CD8-positive, alpha-beta memory T cell (primary cell): ENCODE measurements around the gene CSF3. TPM values are rescaled to one million over a fixed set of nuclear protein-coding genes. Genes with fewer than 3 reads are reported as not detected.

Experiments used
- CTCF ChIA-PET: fragments of 350-600 bp; sonication (Branson Sonifier 250); formaldehyde crosslinking; loops from one replicate; lab custom pipeline; 2021; ENCODE audit warnings: antibody characterized with exemption; lab: Charles Lee
- POLR2A ChIA-PET: fragments of 350-600 bp; sonication (Branson Sonifier 250); formaldehyde crosslinking; loops from one replicate; lab custom pipeline; 2021; ENCODE audit warnings: antibody characterized with exemption; lab: Charles Lee
- DNase-seq, 5 donors: peaks; one replicate each; pipeline versions ENCODE4 v3.0.0 to v3.0.0-alpha.2; 2020 to 2022; ENCODE audit warnings: mixed read lengths in 1 of 5
- H3K27ac ChIP-seq: one replicate; pipeline ENCODE4 v1.7.0; 2013; ENCODE audit warnings: low read depth, mild to moderate bottlenecking, low read length, moderate library complexity
- H3K27me3 ChIP-seq: 2 replicates; pipeline ENCODE4 v1.7.0; 2013; ENCODE audit warnings: low read length, mild to moderate bottlenecking; ENCODE audit not compliant: insufficient read depth, poor library complexity, severe bottlenecking
- H3K36me3 ChIP-seq: 2 replicates; pipeline ENCODE4 v1.7.0; 2013; ENCODE audit warnings: mild to moderate bottlenecking, low read length, moderate library complexity; ENCODE audit not compliant: insufficient read depth
- H3K4me1 ChIP-seq: 2 replicates; pipeline ENCODE4 v1.7.0; 2013; ENCODE audit warnings: mild to moderate bottlenecking, low read length, moderate library complexity; ENCODE audit not compliant: insufficient read depth
- H3K4me3 ChIP-seq: 2 replicates; pipeline ENCODE4 v1.7.0; 2013; ENCODE audit warnings: mild to moderate bottlenecking, low read length
- H3K9me3 ChIP-seq: 2 replicates; pipeline ENCODE4 v1.7.0; 2013; ENCODE audit warnings: mild to moderate bottlenecking, low read length
- H3K27ac Mint-ChIP-seq, 8 donors: one replicate each; pipeline ENCODE4 v1.8.0; 2020 to 2021; ENCODE audit warnings: mixed read lengths in 8 of 8, mild to moderate bottlenecking in 6 of 8, inconsistent platforms in 3 of 8, moderate library complexity in 3 of 8
- H3K27me3 Mint-ChIP-seq, 2 donors: one replicate each; pipeline ENCODE4 v1.8.0; 2020 to 2021; ENCODE audit warnings: mixed read lengths in 2 of 2, mild to moderate bottlenecking in 1 of 2, moderate library complexity in 1 of 2
- H3K36me3 Mint-ChIP-seq, 3 donors: one replicate each; pipeline ENCODE4 v1.8.0; 2020 to 2021; ENCODE audit warnings: mixed read lengths in 3 of 3, inconsistent platforms in 1 of 3, mild to moderate bottlenecking in 1 of 3
- H3K4me1 Mint-ChIP-seq, 3 donors: one replicate each; pipeline ENCODE4 v1.8.0; 2020 to 2021; ENCODE audit warnings: mixed read lengths in 3 of 3, inconsistent platforms in 1 of 3, mild to moderate bottlenecking in 1 of 3
- H3K4me3 Mint-ChIP-seq, 7 donors: one replicate each; pipeline ENCODE4 v1.8.0; 2020 to 2021; ENCODE audit warnings: mixed read lengths in 7 of 7, mild to moderate bottlenecking in 6 of 7, moderate library complexity in 4 of 7, inconsistent platforms in 2 of 7
- H3K9me3 Mint-ChIP-seq, 5 donors: one replicate each; pipeline ENCODE4 v1.8.0; 2020 to 2022; ENCODE audit warnings: mixed read lengths in 5 of 5, mild to moderate bottlenecking in 3 of 5, moderate library complexity in 2 of 5, inconsistent platforms in 1 of 5
- polyA plus RNA-seq: library from polyadenylated mRNA; unstranded; fragments of 300-500 nt; fragmentation: Illumina TruSeq; gene quantifications from one replicate; pipeline ENCODE4 v1.2.3, GENCODE V29; 2021
- total RNA-seq, 2 experiments: library from RNA; stranded (reverse); gene quantifications; one replicate each; pipeline ENCODE4 v1.2.3, GENCODE V29; 2021

CSF3 gene
- total and polyA plus RNA-seq, 3 experiments from 2014 or later, result not detected

GRCh38 chr17:40034426-40035161 lies 19.4 kb downstream of the CSF3 start:
- ChIA-PET POLR2A (interaction anchor here (0.6 kb wide), 1 partner anchor 24 kb away, joined by 4 read pairs; no protein-coding TSS in a partner anchor), CTCF (interaction anchor here (1.0 to 1.6 kb wide), 2 partner anchors 9 to 156 kb away, joined by 3 read pairs; no protein-coding TSS in a partner anchor)
- H3K4me3 ChIP-seq, result no peak overlapping the region
- Mint-ChIP-seq H3K9me3 (no peaks in the 10 kb centered on the region), H3K27ac (peak overlapping the region in 1 of 8 donors; percentile 57), H3K4me3 (no peak overlapping the region), H3K27me3 (no peaks in the 10 kb centered on the region), H3K4me1 (no peaks in the 10 kb centered on the region), H3K36me3 (peaks cover 7 to 72% (median 9%) of the 10 kb centered on the region in 3 donors)
- no peak for DNase-seq
- H3K27me3 ChIP-seq, result no peaks in the 10 kb centered on the region
- H3K9me3 ChIP-seq, result no peaks in the 10 kb centered on the region
- H3K4me1 ChIP-seq, result no peaks in the 10 kb centered on the region
- H3K36me3 ChIP-seq, result peaks cover 56% of the 10 kb centered on the region
- no peak overlapping the region for H3K27ac ChIP-seq

GRCh38 chr17:40035162-40035559 lies 19.9 kb downstream of the CSF3 start:
- H3K9me3 Mint-ChIP-seq, result no peaks in the 10 kb centered on the region
- H3K4me3 Mint-ChIP-seq, result peak overlapping the region in 1 of 7 donors; percentile 68
- H3K4me1 ChIP-seq, result no peaks in the 10 kb centered on the region
- no peaks in the 10 kb centered on the region for H3K27me3 ChIP-seq
- ChIA-PET POLR2A (no interaction called here), CTCF (interaction anchor here (0.8 to 1.6 kb wide), 3 partner anchors 10 to 188 kb away, joined by 3 read pairs; no protein-coding TSS in a partner anchor)
- H3K27ac Mint-ChIP-seq, result no peak overlapping the region
- no peak for DNase-seq
- H3K4me1 Mint-ChIP-seq, result no peaks in the 10 kb centered on the region
- H3K4me3 ChIP-seq, result no peak overlapping the region
- H3K36me3 Mint-ChIP-seq, result peaks cover 5 to 68% (median 7%) of the 10 kb centered on the region in 3 donors
- H3K27me3 Mint-ChIP-seq, result no peaks in the 10 kb centered on the region
- peaks cover 51% of the 10 kb centered on the region for H3K36me3 ChIP-seq
- no peak overlapping the region for H3K27ac ChIP-seq
- no peaks in the 10 kb centered on the region for H3K9me3 ChIP-seq

- Histone ChIP-seq H3K4me1 (no peaks in the 10 kb centered on the region), H3K27me3 (no peaks in the 10 kb centered on the region), H3K4me3 (no peak overlapping the region), H3K9me3 (no peaks in the 10 kb centered on the region), H3K36me3 (peaks cover 21% of the 10 kb centered on the region), H3K27ac (no peak overlapping the region)
- Mint-ChIP-seq H3K27ac (peak overlapping the region in 2 of 8 donors; percentile 17 to 20), H3K27me3 (no peaks in the 10 kb centered on the region), H3K36me3 (peaks cover 0 to 48% (median 4%) of the 10 kb centered on the region in 3 donors), H3K4me1 (peaks cover 0 to 4% (median 0%) of the 10 kb centered on the region in 3 donors), H3K9me3 (no peaks in the 10 kb centered on the region), H3K4me3 (no peak overlapping the region)
- CTCF ChIA-PET, result interaction anchor here (0.9 to 2.2 kb wide), 6 partner anchors 12 to 152 kb away, joined by 3 to 9 read pairs (median 4); no protein-coding TSS in a partner anchor
- no peak for DNase-seq
- POLR2A ChIA-PET, result interaction anchor here (0.6 kb wide), 1 partner anchor 161 kb away, joined by 7 read pairs; no protein-coding TSS in a partner anchor
Measured at GRCh38 chr17:40038882-40039513, 23.8 kb downstream of the CSF3 start.

- no peak overlapping the region for H3K4me3 Mint-ChIP-seq
- peak overlapping the region in 5 of 8 donors; percentile 0 to 10 (median 6) for H3K27ac Mint-ChIP-seq
- POLR2A ChIA-PET, result no interaction called here
Measured at GRCh38 chr17:40041196-40041595, 26.0 kb downstream of the CSF3 start.

GRCh38 chr17:40056379-40057015 lies 41.3 kb downstream of the CSF3 start:
- POLR2A ChIA-PET, result no interaction called here

More at GRCh38 chr17:40041196-40041595, 26.0 kb downstream of the CSF3 start:
- DNase-seq, result no peak
- Histone ChIP-seq H3K4me1 (no peaks in the 10 kb centered on the region), H3K9me3 (no peaks in the 10 kb centered on the region), H3K27ac (no peak overlapping the region), H3K4me3 (no peak overlapping the region), H3K36me3 (no peaks in the 10 kb centered on the region), H3K27me3 (no peaks in the 10 kb centered on the region)
- Mint-ChIP-seq H3K36me3 (peaks cover 0 to 37% (median 2%) of the 10 kb centered on the region in 3 donors), H3K27me3 (no peaks in the 10 kb centered on the region), H3K9me3 (no peaks in the 10 kb centered on the region), H3K4me1 (peaks cover 0 to 4% (median 0%) of the 10 kb centered on the region in 3 donors)
- CTCF ChIA-PET, result no interaction called here

GRCh38 chr17:40058186-40058784 lies 43.0 kb downstream of the CSF3 start:
- Mint-ChIP-seq H3K27ac (peak overlapping the region in 1 of 8 donors; percentile 14), H3K4me3 (peak overlapping the region in 1 of 7 donors; percentile 62), H3K9me3 (no peaks in the 10 kb centered on the region), H3K27me3 (peaks cover 0 to 2% of the 10 kb centered on the region in 2 donors), H3K4me1 (peaks cover 18 to 25% (median 23%) of the 10 kb centered on the region in 3 donors), H3K36me3 (peaks cover 0 to 7% (median 1%) of the 10 kb centered on the region in 3 donors)
- H3K4me3 ChIP-seq, result no peak overlapping the region
- ChIA-PET CTCF (interaction anchor here (1.1 to 15.5 kb wide), 2 partner anchors 17 to 55 kb away, joined by 6 to 159 read pairs; no protein-coding TSS in a partner anchor), POLR2A (interaction anchor here (0.7 kb wide), 2 partner anchors 8 to 24 kb away, joined by 4 to 5 read pairs; no protein-coding TSS in a partner anchor)
- H3K36me3 ChIP-seq, result no peaks in the 10 kb centered on the region
- H3K9me3 ChIP-seq, result no peaks in the 10 kb centered on the region
- DNase-seq, result no peak
- peaks cover 9% of the 10 kb centered on the region for H3K27me3 ChIP-seq
- H3K4me1 ChIP-seq, result peaks cover 17% of the 10 kb centered on the region
- H3K27ac ChIP-seq, result no peak overlapping the region

More at GRCh38 chr17:40056379-40057015, 41.3 kb downstream of the CSF3 start:
- Mint-ChIP-seq H3K4me3 (peak overlapping the region in 3 of 7 donors; percentile 19 to 49 (median 48)), H3K4me1 (peaks cover 11 to 24% (median 17%) of the 10 kb centered on the region in 3 donors), H3K9me3 (no peaks in the 10 kb centered on the region), H3K27ac (peak overlapping the region in 1 of 8 donors; percentile 65), H3K27me3 (peaks cover 0 to 2% of the 10 kb centered on the region in 2 donors), H3K36me3 (peaks cover 0 to 21% (median 1%) of the 10 kb centered on the region in 3 donors)
- peaks cover 11% of the 10 kb centered on the region for H3K4me1 ChIP-seq
- no peak for DNase-seq
- peaks cover 9% of the 10 kb centered on the region for H3K27me3 ChIP-seq
- H3K36me3 ChIP-seq, result peaks cover 5% of the 10 kb centered on the region
- no peaks in the 10 kb centered on the region for H3K9me3 ChIP-seq
- no peak overlapping the region for H3K27ac ChIP-seq
- H3K4me3 ChIP-seq, result no peak overlapping the region
- CTCF ChIA-PET, result interaction anchor here (0.9 to 15.5 kb wide), 2 partner anchors 57 to 112 kb away, joined by 4 to 159 read pairs; no protein-coding TSS in a partner anchor

GRCh38 chr17:40058865-40059264 lies 43.6 kb downstream of the CSF3 start:
- H3K9me3 ChIP-seq, result no peaks in the 10 kb centered on the region
- H3K9me3 Mint-ChIP-seq, result no peaks in the 10 kb centered on the region
- ChIA-PET CTCF (interaction anchor here (0.7 to 15.5 kb wide), 2 partner anchors 17 to 54 kb away, joined by 4 to 159 read pairs; no protein-coding TSS in a partner anchor), POLR2A (interaction anchor here (0.7 kb wide), 2 partner anchors 8 to 24 kb away, joined by 4 to 5 read pairs; no protein-coding TSS in a partner anchor)
- H3K4me3 ChIP-seq, result no peak overlapping the region
- peaks cover 0 to 2% of the 10 kb centered on the region in 2 donors for H3K27me3 Mint-ChIP-seq
- peaks cover 0 to 9% (median 1%) of the 10 kb centered on the region in 3 donors for H3K36me3 Mint-ChIP-seq
- no peak overlapping the region for H3K27ac ChIP-seq
- peak overlapping the region in 1 of 8 donors; percentile 2 for H3K27ac Mint-ChIP-seq
- peaks cover 9% of the 10 kb centered on the region for H3K27me3 ChIP-seq
- H3K4me3 Mint-ChIP-seq, result peak overlapping the region in 1 of 7 donors; percentile 66
- H3K36me3 ChIP-seq, result no peaks in the 10 kb centered on the region
- peaks cover 17% of the 10 kb centered on the region for H3K4me1 ChIP-seq
- peaks cover 19 to 26% (median 25%) of the 10 kb centered on the region in 3 donors for H3K4me1 Mint-ChIP-seq
- no peak for DNase-seq
